ENCODE results near the gene ACER2. TPM values are rescaled to one million over a fixed set of nuclear protein-coding genes. Genes with fewer than 3 reads are reported as not detected.
"Not testable (repeated sequence)": the region's sequence is repeated elsewhere in the genome, so short reads cannot be mapped to it uniquely, and the experiment has no call there.

ACER2 gene
- total and polyA plus RNA-seq, 5 experiments from 2014 or later = 0.51 to 5.5 (median 1.2) TPM

- Mint-ChIP-seq H3K27ac (peak overlapping the region in 4 of 10 donors; percentile 71 to 91 (median 87)), H3K27me3 (no peaks in the 10 kb centered on the region), H3K36me3 (peaks cover 0 to 13% (median 4%) of the 10 kb centered on the region in 3 donors), H3K4me1 (peaks cover 9 to 23% (median 16%) of the 10 kb centered on the region in 4 donors), H3K4me3 (peak overlapping the region; percentile 90 to 96 (median 94)), H3K9me3 (peaks cover 0 to 2% (median 0%) of the 10 kb centered on the region in 9 donors)
- ATAC-seq (no peak), DNase-seq (no peak)
- POLR2A ChIA-PET = interaction anchor here (1.2 to 5.2 kb wide), 2 partner anchors 30 to 33 kb away, joined by 3 to 32 read pairs; partner anchors contain the start of gene RPS6
Observed at GRCh38 chr9:19410195-19410503, 1.3 kb downstream of the ACER2 start.

DNA sequence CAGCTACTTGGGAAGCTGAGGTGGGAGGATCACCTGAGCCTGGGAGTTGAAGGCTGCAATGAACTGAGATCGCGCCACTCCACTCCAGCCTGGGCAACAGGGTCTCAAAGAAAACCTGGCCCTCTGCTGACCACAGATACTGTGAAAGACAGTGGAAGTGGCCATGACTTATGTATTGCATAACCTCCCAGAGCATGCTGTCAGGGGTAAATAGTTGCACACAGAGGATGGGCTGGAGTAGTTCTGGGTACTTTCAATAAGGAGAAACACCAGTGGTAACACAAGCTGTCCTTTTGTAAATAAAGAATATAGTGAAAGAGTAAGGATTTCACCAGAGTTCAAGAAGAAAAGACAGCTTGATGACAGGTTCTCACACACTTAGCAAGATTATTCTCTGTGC, 1.8 kb downstream of the ACER2 start:
- Mint-ChIP-seq H3K9me3 (peaks cover 0 to 2% (median 0%) of the 10 kb centered on the region in 9 donors), H3K4me3 (peak overlapping the region in 5 of 10 donors; percentile 90 to 96 (median 96)), H3K36me3 (peaks cover 0 to 13% (median 4%) of the 10 kb centered on the region in 3 donors), H3K4me1 (peaks cover 9 to 23% (median 16%) of the 10 kb centered on the region in 4 donors), H3K27ac (no peak overlapping the region), H3K27me3 (no peaks in the 10 kb centered on the region)
- ATAC-seq = no peak
- no peak for DNase-seq
- POLR2A ChIA-PET = interaction anchor here (1.2 to 5.2 kb wide), 2 partner anchors 31 to 33 kb away, joined by 3 to 32 read pairs; partner anchors contain the start of gene RPS6

GRCh38 chr9:19411316-19411715, 2.5 kb downstream of the ACER2 start:
- Mint-ChIP-seq H3K27me3 (no peaks in the 10 kb centered on the region), H3K27ac (peak overlapping the region in 1 of 10 donors; percentile 25), H3K36me3 (peaks cover 2 to 13% (median 11%) of the 10 kb centered on the region in 3 donors), H3K4me1 (peaks cover 9 to 23% (median 16%) of the 10 kb centered on the region in 4 donors), H3K4me3 (peak overlapping the region in 4 of 10 donors; percentile 5 to 25 (median 18)), H3K9me3 (peaks cover 0 to 2% (median 0%) of the 10 kb centered on the region in 9 donors)
- POLR2A ChIA-PET = interaction anchor here (1.2 to 5.2 kb wide), 2 partner anchors 32 to 34 kb away, joined by 3 to 32 read pairs; partner anchors contain the start of gene RPS6
- no peak for ATAC-seq
- DNase-seq = no peak

GRCh38 chr9:19413456-19413855, 4.6 kb downstream of the ACER2 start:
- not testable (repeated sequence) for H3K9me3 Mint-ChIP-seq, H3K27ac Mint-ChIP-seq, H3K27me3 Mint-ChIP-seq, DNase-seq, H3K4me3 Mint-ChIP-seq, ATAC-seq
- H3K36me3 Mint-ChIP-seq = peaks cover 7 to 27% (median 11%) of the 10 kb centered on the region in 3 donors
- POLR2A ChIA-PET = interaction anchor here (0.7 kb wide), 1 partner anchor 10 kb away, joined by 3 read pairs; no protein-coding TSS in a partner anchor
- peaks cover 8 to 18% (median 11%) of the 10 kb centered on the region in 4 donors for H3K4me1 Mint-ChIP-seq

DNA sequence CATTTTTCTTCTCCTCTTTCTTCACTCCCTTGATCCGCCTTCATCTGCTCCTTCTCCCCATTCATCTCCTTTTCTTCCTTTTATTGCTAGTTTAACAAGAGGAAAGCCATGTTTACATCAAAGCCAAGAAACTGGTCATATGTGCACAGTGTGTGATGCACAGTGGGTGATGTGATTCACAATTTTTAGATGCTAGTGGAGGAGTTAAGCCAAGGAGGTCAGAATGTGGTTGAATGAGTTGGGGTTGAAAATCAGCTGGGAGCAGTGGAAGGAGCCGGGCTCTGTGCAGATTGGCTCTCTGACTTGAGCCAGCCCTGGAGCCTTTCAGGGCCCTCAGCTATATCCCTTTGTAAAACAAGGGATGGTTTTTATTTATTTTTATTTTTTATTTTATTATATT, 7.3 kb downstream of the ACER2 start:
- DNase-seq = no peak
- ATAC-seq = no peak
- Mint-ChIP-seq H3K27me3 (no peaks in the 10 kb centered on the region), H3K4me1 (peaks cover 0 to 4% (median 2%) of the 10 kb centered on the region in 4 donors), H3K36me3 (peaks cover 7 to 32% (median 11%) of the 10 kb centered on the region in 3 donors), H3K27ac (no peak overlapping the region), H3K4me3 (no peak overlapping the region), H3K9me3 (peaks cover 0 to 3% (median 0%) of the 10 kb centered on the region in 9 donors)
- POLR2A ChIA-PET = no interaction called here

DNA sequence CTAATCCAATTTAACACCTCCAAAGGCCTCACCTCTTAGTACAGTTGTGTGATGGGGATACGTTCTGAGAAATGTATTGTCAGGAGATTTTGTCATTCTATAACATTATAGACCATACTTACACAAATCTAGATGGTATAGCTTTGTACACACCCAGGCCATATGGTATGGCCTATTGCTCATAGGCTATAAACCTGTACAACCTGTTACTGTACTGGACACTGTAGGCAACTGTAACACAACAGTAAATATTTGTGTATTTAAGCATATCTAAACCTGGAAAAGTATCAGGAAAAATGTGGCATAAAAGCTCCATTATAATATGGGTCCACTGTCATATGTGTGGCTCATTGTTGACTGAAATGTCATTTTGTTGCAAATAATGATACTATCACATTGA, 12.1 kb downstream of the ACER2 start:
- H3K4me1 Mint-ChIP-seq = peaks cover 0 to 1% (median 0%) of the 10 kb centered on the region in 4 donors
- H3K9me3 Mint-ChIP-seq = peaks cover 0 to 3% (median 0%) of the 10 kb centered on the region in 9 donors
- H3K4me3 Mint-ChIP-seq = no peak overlapping the region
- DNase-seq (no peak), ATAC-seq (no peak)
- no peak overlapping the region for H3K27ac Mint-ChIP-seq
- peaks cover 4 to 26% (median 19%) of the 10 kb centered on the region in 3 donors for H3K36me3 Mint-ChIP-seq
- no peaks in the 10 kb centered on the region for H3K27me3 Mint-ChIP-seq
- POLR2A ChIA-PET = interaction anchor here (0.5 kb wide), 1 partner anchor 187 kb away, joined by 3 read pairs; no protein-coding TSS in a partner anchor

GRCh38 chr9:19423163-19423562, 14.4 kb downstream of the ACER2 start:
- no peaks in the 10 kb centered on the region for H3K27me3 Mint-ChIP-seq
- ATAC-seq (no peak), DNase-seq (no peak)
- H3K4me1 Mint-ChIP-seq = peaks cover 0 to 1% (median 0%) of the 10 kb centered on the region in 4 donors
- H3K4me3 Mint-ChIP-seq = no peak overlapping the region
- H3K36me3 Mint-ChIP-seq = peaks cover 0 to 36% (median 15%) of the 10 kb centered on the region in 3 donors
- peaks cover 0 to 3% (median 0%) of the 10 kb centered on the region in 9 donors for H3K9me3 Mint-ChIP-seq
- no peak overlapping the region for H3K27ac Mint-ChIP-seq
- POLR2A ChIA-PET = interaction anchor here (0.6 kb wide), 1 partner anchor 10 kb away, joined by 3 read pairs; no protein-coding TSS in a partner anchor

DNA sequence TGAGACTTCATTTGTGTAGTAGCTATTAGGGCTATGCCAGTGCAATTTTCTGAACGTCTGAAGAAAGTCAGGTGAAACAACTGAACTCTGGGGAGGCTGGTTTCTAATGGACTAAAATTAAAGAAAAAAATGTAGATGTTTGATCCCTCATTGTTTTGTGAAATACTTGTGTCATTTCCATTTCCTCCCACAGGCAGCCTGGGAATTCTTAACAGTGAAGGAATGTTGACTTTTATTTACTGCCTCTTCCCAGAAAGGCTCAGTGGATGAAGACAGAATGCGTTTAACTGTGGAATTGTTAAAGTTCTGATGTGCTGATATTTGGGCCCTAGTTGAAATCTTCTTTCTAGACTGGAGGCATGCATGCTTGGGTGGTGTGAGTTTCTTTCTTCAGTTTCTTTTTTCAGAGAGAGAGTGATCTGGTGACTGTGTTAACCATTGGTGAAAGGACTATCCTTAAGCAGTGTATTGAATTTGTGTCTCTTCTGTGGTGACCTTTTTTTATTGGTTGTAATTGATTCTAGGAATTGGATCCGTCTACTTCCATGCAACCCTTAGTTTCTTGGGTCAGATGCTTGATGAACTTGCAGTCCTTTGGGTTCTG, 15.5 kb downstream of the ACER2 start:
- no peak overlapping the region for H3K4me3 Mint-ChIP-seq
- no peak for DNase-seq

DNA sequence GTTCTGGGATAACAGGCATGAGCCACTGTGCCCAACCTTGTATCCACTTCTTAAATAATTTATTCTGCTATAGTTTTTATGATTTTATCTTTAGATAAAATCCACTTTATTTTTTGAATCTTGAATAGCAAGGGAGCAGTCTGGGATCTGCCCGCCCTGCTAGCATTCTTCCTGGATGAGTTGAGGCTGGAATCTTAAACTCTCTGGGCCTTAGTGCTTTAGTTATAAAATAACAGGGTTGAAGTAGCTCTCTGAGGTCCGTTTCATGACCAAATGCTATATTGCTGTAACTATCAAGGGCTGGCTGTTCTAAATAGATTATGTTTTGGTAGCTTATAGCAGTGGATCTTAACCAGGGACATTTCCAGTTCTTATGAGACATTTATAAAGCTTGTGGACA, 20.8 kb downstream of the ACER2 start:
- ATAC-seq (no peak), DNase-seq (no peak)
- H3K4me3 Mint-ChIP-seq = no peak overlapping the region
- no peaks in the 10 kb centered on the region for H3K4me1 Mint-ChIP-seq
- peaks cover 0 to 44% (median 16%) of the 10 kb centered on the region in 3 donors for H3K36me3 Mint-ChIP-seq
- H3K9me3 Mint-ChIP-seq = no peaks in the 10 kb centered on the region
- no peaks in the 10 kb centered on the region for H3K27me3 Mint-ChIP-seq
- no peak overlapping the region for H3K27ac Mint-ChIP-seq
- POLR2A ChIA-PET = interaction anchor here (0.7 kb wide), 1 partner anchor 49 kb away, joined by 3 read pairs; the partner anchor contains the start of gene RPS6

More for the DNA sequence above, 15.5 kb downstream of the ACER2 start:
- no peak for ATAC-seq
- peaks cover 0 to 39% (median 13%) of the 10 kb centered on the region in 3 donors for H3K36me3 Mint-ChIP-seq
- POLR2A ChIA-PET = no interaction called here
- peaks cover 0 to 1% (median 0%) of the 10 kb centered on the region in 4 donors for H3K4me1 Mint-ChIP-seq
- peak overlapping the region in 1 of 10 donors; percentile 23 for H3K27ac Mint-ChIP-seq
- H3K9me3 Mint-ChIP-seq = peaks cover 0 to 3% (median 0%) of the 10 kb centered on the region in 9 donors
- no peaks in the 10 kb centered on the region for H3K27me3 Mint-ChIP-seq

DNA sequence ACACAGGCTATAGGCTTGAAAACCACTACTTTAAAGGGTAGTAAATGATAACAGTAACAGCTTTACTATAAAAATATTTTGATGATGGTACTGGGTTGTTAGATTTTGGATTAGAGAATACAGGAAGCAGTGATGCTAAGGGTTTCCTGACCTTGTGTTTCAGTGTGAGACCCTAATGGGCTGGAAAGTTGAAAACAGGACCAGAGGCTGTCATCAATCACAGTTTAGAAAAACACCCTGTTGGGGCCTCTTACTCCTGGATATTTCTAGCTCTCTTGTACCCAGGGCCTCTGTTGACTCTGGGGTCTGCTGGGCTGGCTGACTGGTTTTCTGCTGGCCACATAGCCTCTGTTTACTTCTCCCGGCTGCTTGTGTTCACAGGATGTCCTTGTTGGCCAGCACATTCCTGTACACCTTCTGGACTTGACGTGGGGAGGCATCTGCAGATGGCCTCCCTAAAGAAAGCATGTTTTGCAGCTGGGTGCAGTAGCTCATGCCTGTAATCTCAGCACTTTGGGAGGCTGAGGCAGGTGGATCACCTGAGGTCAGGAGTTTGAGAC, 21.5 kb downstream of the ACER2 start:
- ATAC-seq (no peak), DNase-seq (no peak)
- Mint-ChIP-seq H3K9me3 (no peaks in the 10 kb centered on the region), H3K27me3 (no peaks in the 10 kb centered on the region), H3K36me3 (peaks cover 0 to 44% (median 22%) of the 10 kb centered on the region in 3 donors), H3K27ac (peak overlapping the region in 1 of 10 donors; percentile 9), H3K4me1 (no peaks in the 10 kb centered on the region), H3K4me3 (no peak overlapping the region)
- POLR2A ChIA-PET = no interaction called here

GRCh38 chr9:19431361-19432171, 22.8 kb downstream of the ACER2 start:
- Mint-ChIP-seq H3K27me3 (no peaks in the 10 kb centered on the region), H3K27ac (no peak overlapping the region), H3K9me3 (no peaks in the 10 kb centered on the region), H3K4me3 (no peak overlapping the region), H3K4me1 (no peaks in the 10 kb centered on the region), H3K36me3 (peaks cover 0 to 33% (median 22%) of the 10 kb centered on the region in 3 donors)
- ATAC-seq = no peak
- POLR2A ChIA-PET = no interaction called here
- no peak for DNase-seq

- no peak for ATAC-seq
Observed at GRCh38 chr9:19432473-19432872, 23.7 kb downstream of the ACER2 start.

More at GRCh38 chr9:19432473-19432872, 23.7 kb downstream of the ACER2 start:
- Mint-ChIP-seq H3K27me3 (no peaks in the 10 kb centered on the region), H3K4me3 (no peak overlapping the region), H3K9me3 (no peaks in the 10 kb centered on the region), H3K36me3 (peaks cover 0 to 36% (median 22%) of the 10 kb centered on the region in 3 donors), H3K27ac (no peak overlapping the region), H3K4me1 (no peaks in the 10 kb centered on the region)
- POLR2A ChIA-PET = no interaction called here
- DNase-seq = no peak
